GM21786 (cell line): ENCODE results near the gene OR52B2.
"Not testable (repeated sequence)": the region's sequence is repeated elsewhere in the genome, so short reads cannot be mapped to it uniquely, and the experiment has no call there.

ENCODE experiments used
- ATAC-seq: cut with Tn5 transposase; IDR thresholded peaks from one replicate; pipeline ENCODE4 v1.9.1; 2021; ENCODE audit not compliant: unreplicated experiment

The OR52B2 gene

GRCh38 chr11:6156628-6157359, 13.3 kb downstream of the OR52B2 start:
- ATAC-seq: no peak

- ATAC-seq: no peak
These were observed 18.0 kb downstream of the OR52B2 start for GRCh38 chr11:6152126-6152525.

DNA sequence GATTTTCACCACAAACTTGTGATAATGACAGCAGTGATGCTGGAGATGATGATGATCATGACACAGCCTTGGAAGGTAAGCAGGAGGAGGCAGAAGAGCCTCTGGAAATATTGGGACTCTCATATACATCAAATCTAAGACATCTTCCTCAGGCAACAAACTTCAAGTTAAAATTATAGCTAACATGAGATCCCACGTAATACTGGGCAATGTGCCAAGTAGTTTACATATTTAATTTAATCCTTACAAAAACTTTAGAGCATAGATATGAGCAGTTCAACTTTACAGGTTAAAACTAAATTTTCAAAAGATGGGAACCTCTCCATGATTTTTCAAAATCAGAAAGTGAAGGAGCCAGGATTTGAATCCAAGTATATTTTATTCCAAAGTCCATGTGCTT, 19.0 kb downstream of the OR52B2 start:
- ATAC-seq: no peak

- not testable (repeated sequence) for ATAC-seq
These were observed 26.4 kb downstream of the OR52B2 start for GRCh38 chr11:6143737-6144136.

DNA sequence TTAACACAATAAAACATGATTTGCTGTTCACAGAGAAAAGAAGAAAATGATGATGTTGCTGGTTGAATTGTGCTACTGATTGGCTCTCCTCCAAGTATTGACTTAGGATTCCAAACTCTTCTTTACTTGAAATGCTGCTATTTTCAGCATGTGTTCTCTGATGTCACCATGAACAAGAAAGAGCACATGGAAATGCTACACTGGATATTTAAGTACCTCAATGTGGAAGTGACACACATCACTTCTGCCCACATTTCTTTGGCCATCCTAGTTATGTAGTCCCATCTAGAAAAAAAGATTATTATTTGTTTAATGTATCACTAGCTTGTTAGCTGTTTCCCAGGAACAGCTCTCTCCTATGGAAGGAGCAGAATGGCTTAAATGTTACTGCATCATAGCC, 27.2 kb downstream of the OR52B2 start:
- no peak for ATAC-seq

GRCh38 chr11:6135936-6136335, 34.2 kb downstream of the OR52B2 start:
- ATAC-seq: not testable (repeated sequence)

GRCh38 chr11:6132431-6132830, 37.7 kb downstream of the OR52B2 start:
- no peak for ATAC-seq

GRCh38 chr11:6129635-6130034, 40.5 kb downstream of the OR52B2 start:
- no peak for ATAC-seq

- no peak for ATAC-seq
These were observed 41.1 kb downstream of the OR52B2 start for GRCh38 chr11:6129011-6129410.

- no peak for ATAC-seq
These were observed 42.2 kb downstream of the OR52B2 start for GRCh38 chr11:6127881-6128280.

GRCh38 chr11:6124245-6124644, 45.9 kb downstream of the OR52B2 start:
- ATAC-seq: no peak
